IPS-18c (cell line): ENCODE results near the gene EVPL.
"Not testable (repeated sequence)": the region's sequence is repeated elsewhere in the genome, so short reads cannot be mapped to it uniquely, and the experiment has no call there.

Experiments
- H3K4me3 ChIP-seq: 2 replicates; pipeline ENCODE4 v1.7.0; 2013; ENCODE audit warnings: low read depth, mild to moderate bottlenecking, low read length, moderate library complexity; ENCODE audit not compliant: insufficient read depth
- H3K9me3 ChIP-seq: one replicate; pipeline ENCODE4 v1.6.1; 2013; ENCODE audit warnings: mild to moderate bottlenecking, low read length, moderate library complexity; ENCODE audit not compliant: control insufficient read depth, insufficient read depth

EVPL gene

DNA sequence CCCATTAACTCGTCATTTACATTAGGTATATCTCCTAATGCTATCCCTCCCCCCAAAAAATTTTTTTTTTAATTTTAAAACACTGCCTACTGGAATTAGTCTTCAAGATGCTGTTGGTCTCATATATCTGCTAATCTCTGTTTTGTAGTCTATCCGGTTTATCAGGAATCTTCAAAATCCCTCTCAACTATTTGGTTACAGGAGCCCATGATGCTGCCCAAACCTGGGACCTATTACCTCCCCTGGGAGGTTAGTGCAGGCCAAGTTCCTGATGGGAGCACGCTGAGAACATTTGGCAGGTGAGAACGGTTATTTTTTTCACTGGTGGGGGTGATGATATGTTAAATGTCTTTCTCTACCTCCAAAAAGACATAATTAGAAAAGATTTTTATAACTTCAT is 41.1 kb downstream of the EVPL start:
- H3K4me3 ChIP-seq: no peak overlapping the region
- no peaks in the 10 kb centered on the region for H3K9me3 ChIP-seq

DNA sequence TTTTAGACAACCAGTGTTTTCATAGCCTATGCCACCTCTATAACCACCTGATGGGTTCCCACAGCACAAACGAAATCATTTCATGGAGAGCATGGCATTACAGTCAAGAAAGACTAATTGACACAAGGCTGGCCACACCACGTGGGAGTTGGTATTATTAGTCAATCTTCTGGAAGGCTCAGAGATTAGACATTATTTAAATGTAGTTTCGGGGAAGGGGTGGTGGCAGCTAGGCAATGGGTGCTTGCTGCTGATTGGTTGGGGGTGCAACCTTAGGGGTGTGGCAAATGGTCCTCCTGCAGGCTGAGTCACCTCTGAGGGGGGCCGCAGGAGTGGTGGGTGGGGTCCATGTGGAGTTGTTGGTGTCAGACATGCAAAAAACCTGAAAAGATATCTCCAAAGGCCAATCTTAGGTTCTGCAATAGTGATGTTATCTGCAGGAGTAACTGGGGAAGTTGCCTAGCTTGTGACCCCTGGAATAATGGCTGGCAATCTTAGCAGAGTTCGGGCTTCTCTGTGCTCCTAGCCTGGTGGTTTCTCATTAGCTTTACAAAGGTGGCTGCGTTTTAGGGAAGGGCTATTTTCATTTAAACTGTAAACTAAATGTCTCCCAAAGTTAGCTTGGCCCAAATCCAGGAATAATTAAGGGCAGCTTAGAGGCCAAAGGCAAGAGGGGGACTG is 43.5 kb downstream of the EVPL start:
- Histone ChIP-seq H3K9me3 (no peaks in the 10 kb centered on the region), H3K4me3 (no peak overlapping the region)

DNA sequence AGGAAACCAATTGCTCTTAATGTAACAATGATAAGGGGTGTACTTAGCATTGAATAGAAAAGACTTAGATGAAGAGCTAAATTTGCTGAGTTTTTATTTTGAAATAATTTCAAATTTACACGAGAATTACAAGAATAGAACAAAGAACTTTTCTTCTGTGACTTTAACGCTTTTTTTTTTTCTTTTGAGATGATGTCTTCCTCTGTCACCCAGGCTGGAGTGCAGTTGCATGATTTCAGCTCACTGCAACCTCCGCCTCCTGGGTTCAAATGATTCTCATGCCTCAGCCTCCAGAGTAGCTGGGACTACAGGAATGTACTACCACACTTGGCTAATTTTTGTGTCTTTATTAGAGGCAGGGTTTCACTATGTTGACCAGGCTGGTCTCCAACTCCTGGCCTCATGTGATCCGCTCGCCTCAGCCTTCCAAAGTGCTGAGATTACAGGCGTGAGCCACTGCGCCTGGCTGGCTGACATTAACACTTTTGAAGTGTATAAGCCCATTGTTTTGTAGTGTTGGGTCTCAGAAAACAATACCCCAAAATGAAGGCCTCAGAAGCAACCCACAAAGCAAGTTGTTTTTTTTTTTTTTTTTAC is 46.0 kb downstream of the EVPL start:
- no peaks in the 10 kb centered on the region for H3K9me3 ChIP-seq
- no peak overlapping the region for H3K4me3 ChIP-seq

DNA sequence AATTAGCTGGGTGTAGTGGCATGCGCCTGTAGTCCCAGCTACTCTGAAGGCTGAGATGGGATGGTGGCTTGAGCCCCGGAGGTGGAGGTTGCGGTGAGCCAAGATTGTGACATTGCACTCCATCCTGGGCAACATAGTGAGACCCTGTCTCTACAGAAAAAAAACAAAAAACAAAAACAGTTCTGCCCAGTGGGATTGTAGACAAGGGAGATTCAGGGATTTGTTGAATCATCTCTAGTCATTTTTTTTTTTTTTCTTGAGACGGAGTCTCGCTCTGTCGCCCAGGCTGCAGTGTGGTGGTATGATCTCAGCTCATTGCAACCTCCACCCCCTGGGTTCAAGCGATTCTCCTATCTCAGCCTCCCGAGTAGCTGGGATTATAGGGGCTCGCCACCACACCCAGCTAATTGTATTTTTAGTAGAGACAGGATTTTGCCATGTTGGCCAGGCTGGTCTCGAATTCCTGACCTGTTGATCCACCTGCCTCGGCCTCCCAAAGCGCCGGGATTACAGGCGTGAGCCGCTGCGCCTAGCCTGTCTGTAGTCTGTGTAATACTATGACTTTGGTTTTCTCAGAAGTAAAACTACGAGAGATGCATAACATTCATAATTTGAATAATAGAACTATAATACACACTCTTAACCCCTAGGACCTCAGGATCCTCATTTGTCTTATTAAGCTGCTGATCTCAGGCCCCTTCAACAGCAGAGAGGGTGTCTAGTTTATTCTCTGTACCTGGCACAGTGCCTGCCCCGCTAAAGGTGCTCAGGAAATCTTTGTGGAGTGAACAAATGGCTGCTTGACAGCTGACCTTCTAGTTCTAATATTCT is 46.7 kb downstream of the EVPL start:
- Histone ChIP-seq H3K9me3 (no peaks in the 10 kb centered on the region), H3K4me3 (peak overlapping the region; percentile 89)

DNA sequence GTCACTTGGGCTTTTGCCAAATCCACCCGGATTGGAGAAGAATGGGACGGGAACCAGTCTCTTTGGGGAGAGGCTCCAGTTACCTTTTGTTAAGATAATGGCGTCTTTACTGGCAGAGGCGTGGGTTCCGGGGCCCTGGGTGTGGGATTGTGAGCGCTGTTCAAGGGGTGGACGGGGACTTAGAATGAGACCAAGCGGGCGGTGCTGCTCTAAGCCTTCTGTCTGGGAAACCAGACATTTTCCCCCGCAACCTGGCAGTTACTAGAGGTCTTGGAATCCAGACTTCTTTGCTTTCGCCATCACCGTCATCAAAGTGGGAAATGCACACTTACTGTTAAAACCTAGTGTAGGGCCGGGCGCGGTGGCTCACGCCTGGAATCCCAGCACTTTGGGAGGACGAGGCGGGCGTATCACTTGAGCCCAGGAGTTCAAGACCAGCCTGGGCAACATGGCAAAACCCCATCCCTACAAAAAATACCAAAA is 47.4 kb downstream of the EVPL start:
- H3K4me3 ChIP-seq: peak overlapping the region; percentile 89
- no peaks in the 10 kb centered on the region for H3K9me3 ChIP-seq

DNA sequence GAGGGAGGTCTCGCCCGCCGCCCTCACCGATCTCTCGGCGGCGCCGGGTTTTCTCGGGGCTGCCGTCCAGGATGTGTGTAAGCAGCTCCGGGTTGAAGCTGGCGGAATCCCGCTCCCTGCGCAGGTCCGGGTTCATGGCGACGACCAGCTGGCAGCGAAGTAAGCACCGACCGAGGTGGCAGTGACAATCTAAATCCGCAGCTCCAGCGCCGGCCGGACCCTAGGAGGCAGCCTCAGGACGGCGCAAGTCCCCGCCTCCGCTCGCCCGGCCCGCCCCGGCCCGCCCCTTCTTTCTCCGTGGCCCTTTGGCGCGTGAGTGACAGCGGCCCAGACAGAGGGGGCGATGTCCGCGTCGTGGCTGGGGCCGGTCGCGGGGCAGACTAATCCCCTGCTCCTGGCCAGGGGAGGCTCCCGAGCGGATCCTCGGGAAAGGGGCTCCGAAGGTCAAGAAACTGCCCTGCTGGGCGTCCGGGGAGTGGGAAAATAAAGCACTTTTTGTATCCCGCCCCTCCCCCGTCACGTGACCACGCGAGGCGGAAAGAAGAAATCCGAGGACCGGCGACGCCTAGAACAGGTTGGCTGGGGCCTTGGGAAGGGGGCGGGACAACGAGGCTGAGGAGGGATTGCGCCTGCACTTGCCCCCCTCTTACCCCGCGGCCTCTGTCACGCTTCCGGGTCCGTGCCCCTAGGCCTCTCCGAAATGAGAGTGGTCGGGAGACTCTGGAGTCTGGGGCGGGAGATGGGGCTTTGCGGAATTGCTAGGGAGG is 48.0 kb downstream of the EVPL start, which contains the start of the genes ACOX1 and TEN1:
Gene ACOX1 (minus strand): TSS at position 229 of the 767 bp plus-strand sequence. CDS start 93 bp downstream, at position 136.
Gene TEN1 (plus strand): TSS at position 303 of the 767 bp plus-strand sequence. CDS start 6,953 bp downstream, outside the sequence.
- peak within 1 kb of the TSS; percentile 89 for H3K4me3 ChIP-seq
- no peaks in the 10 kb centered on the region for H3K9me3 ChIP-seq

DNA sequence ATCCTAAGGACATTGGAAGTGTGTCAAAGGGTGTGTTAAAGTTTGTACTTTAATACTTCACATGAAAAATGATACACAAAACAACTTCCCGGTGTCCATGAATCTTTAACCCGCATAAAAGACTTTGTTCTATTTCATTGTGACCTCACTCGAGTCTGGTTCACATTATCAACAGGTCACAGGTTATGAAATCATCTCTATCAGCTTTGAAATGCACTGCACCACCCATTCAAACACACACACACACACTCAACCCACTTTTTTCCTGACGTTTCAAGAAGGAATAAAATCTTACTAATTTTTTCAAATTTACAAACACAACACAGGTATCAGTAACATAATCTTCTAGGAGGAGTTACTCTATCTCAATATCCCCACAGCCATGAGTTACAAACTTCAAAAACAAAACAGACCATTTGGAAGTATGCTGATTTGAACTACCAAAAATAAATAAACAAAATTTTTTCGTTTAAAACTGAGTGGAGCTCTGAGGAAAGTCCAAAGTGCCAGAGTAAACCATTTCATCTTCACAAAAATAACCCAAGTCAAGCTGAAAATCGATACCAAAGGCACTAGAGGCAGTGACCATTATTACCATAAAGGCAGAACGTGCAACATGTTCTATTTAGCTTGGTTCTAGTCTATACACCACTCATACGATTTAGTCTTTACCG is 50.8 kb downstream of the EVPL start:
- H3K4me3 ChIP-seq: no peak overlapping the region
- H3K9me3 ChIP-seq: no peaks in the 10 kb centered on the region

DNA sequence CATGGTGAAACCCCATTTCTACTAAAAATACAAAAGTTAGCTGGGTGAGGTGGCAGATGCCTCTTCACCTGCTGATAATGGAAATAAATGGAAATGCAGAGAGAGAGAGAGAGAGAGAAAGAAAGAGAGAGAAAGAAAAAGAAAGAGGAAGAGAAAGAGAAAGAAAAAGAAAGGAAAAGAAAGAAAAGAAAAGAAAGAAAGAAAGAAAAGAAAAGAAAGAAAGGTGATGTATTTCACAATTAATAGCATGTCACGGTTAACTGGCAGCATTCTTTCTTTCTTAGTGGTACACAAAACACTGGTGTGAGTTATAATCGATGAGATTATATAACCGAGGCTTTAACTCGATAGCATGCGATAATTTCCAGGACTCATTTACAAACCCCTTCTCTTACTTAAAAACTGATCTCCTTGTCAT is 51.3 kb downstream of the EVPL start:
- Histone ChIP-seq H3K9me3 (no peaks in the 10 kb centered on the region), H3K4me3 (no peak overlapping the region)

DNA sequence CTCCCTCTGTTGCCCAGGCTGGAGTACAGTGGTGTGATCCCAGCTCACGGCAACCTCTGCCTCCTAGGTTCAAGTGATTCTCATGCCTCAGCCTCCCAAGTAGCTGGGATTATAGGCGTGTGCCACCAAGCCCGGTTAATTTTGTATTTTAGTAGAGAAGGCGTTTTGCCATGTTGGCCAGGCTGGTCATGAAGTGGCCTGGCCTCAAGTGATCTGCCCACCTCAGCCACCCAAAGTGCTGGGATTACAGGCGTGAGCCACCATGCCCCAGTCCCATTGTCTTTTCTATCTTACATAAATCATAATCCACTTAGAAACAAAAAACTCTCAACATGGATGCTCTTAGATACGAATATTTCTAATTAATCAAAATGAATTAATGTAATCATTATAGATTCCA is 51.9 kb downstream of the EVPL start:
- H3K4me3 ChIP-seq, H3K9me3 ChIP-seq: not testable (repeated sequence)

DNA sequence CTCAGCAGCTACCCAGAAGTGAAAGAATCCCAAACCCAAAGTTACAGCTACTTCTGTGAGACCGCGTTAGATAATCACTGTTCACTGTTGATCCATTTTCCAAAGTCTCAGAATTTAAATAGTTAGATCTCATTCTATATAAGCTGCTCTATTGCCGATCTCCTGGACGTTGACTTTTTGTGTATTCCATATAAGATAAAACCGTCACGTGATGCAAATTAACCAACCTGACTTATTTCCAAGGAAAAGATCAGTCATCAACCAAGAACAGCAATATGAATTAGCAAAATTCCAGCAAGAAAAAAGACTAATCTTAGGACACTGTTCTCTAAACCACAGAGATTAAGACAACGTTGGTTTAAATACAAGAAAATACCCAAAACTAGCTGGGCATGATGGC is 56.5 kb downstream of the EVPL start:
- Histone ChIP-seq H3K4me3 (no peak overlapping the region), H3K9me3 (no peaks in the 10 kb centered on the region)

DNA sequence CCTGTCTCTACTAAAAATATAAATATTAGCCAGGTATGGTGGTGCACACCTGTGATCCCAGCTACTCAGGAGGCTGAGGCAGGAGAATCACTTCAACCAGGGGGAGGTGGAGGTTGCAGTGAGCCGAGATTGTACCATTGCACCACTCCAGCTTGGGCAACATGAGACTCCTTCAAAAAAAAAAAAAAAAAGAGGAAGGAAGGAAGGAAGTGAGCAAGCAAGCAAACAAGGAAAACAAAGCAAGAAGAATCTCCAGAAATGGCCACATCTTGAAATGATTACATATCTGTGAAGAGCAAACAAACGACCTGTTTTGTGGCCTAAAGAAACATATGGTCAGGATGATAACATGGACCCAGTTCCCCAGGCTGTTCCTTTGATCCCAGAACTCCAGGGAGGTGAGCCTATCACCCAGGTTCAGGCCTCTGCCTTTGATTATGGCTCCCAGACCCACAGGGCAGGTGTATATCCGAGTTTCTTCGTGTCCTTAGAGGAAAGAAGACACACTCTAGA is 57.0 kb downstream of the EVPL start:
- Histone ChIP-seq H3K9me3 (no peaks in the 10 kb centered on the region), H3K4me3 (no peak overlapping the region)

DNA sequence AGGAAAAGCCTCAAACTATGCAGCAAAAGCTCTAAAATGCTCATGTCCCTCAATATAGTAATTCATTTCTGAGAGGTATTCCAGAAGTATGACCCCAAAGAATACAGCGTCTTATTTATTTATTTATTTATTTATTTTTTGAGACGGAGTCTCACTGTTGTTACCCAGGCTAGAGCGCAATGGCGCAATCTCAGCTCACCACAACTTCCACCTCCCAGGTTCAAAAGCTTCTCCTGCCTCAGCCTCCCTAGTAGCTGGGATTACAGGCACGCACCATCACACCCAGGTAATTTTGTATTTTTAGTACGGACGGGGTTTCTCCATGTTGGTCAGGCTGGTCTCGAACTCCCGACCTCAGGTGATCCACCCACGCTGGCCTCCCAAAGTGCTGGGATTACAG is 58.1 kb downstream of the EVPL start:
- not testable (repeated sequence) for H3K9me3 ChIP-seq, H3K4me3 ChIP-seq

DNA sequence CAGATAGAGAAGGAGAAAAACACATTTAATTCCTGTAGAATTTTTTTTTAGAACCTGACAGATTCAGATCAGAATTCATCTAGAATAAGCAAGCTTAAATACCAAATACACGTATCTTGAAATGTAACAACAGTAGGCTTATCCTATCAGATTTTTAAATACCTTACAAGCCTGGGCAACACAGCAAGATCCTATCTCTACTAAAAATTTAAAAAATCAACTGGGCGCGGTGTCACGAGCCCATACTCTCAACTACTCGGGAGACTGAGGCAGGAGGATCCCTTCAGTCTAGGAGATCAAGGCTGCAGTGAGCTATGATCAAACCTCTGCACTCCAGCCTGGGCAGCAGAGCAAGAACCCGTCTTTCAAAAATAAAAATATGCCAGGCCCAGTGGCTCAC is 61.6 kb downstream of the EVPL start:
- Histone ChIP-seq H3K4me3 (no peak overlapping the region), H3K9me3 (no peaks in the 10 kb centered on the region)

DNA sequence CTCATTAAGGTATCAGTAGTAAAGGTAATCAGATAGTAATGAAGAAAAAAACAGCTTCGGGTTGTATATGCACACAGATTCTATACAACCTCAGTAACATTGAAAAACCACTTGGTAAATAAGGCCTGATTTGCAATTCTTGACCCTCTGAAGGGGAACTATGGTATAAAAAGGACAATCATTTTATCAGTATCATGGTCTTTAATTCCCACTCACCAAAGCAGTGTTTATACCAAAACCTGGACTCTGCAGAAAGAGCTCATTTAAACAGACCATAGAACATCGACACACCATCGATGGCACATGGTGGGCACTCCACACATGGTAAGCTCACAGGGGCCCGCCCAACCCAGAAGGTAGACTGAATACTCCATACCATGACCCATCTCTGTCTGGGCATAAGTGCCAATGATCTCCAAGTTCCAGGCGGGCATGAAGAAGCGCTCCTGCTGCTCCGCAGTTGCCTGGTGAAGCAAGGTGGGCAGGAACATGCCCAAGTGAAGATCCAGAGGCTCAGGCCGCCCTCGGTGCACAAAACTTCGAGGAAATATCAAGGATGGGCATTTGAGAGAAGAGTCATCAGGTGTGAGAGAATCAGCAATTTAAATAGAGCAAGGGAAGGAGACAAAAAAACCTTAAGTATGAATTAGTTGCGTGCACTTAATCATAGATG is 67.1 kb downstream of the EVPL start:
- no peaks in the 10 kb centered on the region for H3K9me3 ChIP-seq
- no peak overlapping the region for H3K4me3 ChIP-seq

DNA sequence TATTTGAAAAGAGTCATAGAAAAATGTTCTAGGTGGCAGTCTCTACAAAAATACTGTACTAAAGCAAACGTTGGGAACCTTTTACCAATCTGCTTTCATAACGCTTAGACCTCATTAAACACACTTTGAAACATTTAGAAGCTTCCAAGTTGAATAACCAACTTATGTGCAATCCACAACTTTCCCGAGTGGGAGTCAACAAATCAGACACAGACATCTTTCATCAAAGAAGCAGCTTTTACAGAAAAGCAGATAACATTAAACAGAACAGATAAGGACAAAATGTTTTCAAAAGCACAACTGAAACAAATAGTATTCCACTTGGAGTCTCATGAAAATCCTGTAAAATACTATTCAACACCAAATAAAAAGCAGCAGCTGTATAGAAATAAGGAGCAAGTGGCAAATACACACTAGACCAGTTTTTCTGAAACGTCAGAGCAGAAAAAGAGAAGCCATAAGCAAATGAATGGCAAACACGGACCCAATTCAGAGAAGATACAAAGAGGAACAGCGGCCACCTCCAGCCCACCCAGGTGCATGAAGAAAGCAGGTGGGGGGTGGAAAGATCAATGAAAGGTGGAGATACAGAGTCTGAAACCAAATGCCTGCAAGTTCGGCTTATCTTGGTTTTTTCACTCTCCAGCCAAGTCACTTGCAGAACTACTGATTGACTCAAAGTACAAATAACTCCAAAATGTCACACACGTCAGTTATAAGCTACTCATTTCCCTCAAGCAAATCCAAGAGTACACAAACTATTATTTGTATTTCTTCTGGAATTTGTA is 67.9 kb downstream of the EVPL start:
- H3K4me3 ChIP-seq: no peak overlapping the region
- no peaks in the 10 kb centered on the region for H3K9me3 ChIP-seq
